Measurements from ENCODE around the gene CPXM2.

Gene CPXM2

DNA sequence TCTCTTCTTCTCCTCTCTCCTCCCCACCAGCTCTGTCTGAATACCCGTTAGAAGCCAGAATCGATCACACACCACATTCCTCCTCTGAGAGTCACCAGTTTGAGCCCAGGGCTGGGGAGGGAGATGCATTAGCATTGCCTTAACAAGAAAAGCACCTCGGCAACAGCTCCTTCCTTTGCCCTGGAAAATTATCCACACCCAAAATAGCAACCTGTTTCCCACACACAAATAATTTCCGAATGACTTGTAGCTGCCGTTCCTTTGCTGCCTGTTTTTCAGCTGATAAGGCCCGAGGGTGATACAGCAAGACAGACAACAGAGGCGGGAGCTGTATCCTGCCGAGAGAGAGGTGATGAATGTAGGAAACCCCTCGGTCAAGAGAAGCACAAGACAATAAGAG is 91.3 kb downstream of the CPXM2 start:
- Mint-ChIP-seq H3K9me3 (peaks cover 0 to 4% of the 10 kb centered on the region in 2 donors), H3K4me3 (no peak overlapping the region), H3K27me3 (peaks cover 16 to 30% of the 10 kb centered on the region in 2 donors), H3K27ac (no peak overlapping the region), H3K36me3 (no peaks in the 10 kb centered on the region), H3K4me1 (peaks cover 0 to 10% of the 10 kb centered on the region in 2 donors)
- ATAC-seq (replicated peaks), result no peak
- DNase-seq, result no peak

DNA sequence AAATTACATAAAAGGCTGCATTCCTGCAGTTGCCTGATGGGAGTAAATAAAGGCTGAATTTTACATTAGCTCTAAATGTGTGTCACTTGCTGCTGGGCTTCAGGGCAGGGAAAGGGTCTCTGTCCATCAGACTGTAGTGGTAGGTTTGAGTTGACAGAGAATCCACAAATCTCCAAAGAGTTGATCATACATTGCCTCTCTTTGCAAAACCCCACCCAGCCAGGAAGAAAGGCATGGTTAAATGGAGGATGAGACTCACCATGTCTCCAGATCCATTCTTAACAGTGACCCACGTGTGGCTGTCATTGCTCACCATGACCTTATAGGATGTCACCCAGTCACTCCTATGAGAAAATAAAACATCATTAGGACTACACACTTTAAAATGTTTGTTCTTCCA is 92.8 kb downstream of the CPXM2 start:
- peaks cover 13 to 24% of the 10 kb centered on the region in 2 donors for H3K27me3 Mint-ChIP-seq
- no peak overlapping the region for H3K27ac Mint-ChIP-seq
- DNase-seq (no peak), ATAC-seq (replicated peaks) (no peak)
- H3K4me1 Mint-ChIP-seq, result peaks cover 0 to 10% of the 10 kb centered on the region in 2 donors
- H3K4me3 Mint-ChIP-seq, result no peak overlapping the region
- H3K9me3 Mint-ChIP-seq, result peaks cover 0 to 4% of the 10 kb centered on the region in 2 donors
- no peaks in the 10 kb centered on the region for H3K36me3 Mint-ChIP-seq

DNA sequence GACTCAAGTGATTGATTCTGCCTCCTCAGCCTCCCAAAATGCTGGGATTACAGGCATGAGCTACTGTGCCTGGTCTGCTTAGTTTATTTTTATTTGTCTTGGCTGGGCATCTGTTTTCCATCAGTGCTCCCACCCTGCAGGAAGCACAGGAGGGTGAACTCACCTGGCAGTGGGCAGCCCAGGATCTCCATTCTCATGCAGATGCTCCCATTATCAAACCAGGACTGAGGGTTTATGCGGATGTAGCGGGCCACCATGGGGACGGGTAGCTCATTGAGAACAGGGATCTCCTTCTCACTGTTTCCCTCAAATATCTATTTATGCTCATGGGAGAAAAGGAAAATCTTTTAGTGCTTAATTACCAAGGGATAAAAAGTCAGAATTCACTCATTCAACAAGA is 93.8 kb downstream of the CPXM2 start:
- peaks cover 13 to 26% of the 10 kb centered on the region in 2 donors for H3K27me3 Mint-ChIP-seq
- ATAC-seq (replicated peaks) (no peak), DNase-seq (no peak)
- H3K36me3 Mint-ChIP-seq, result no peaks in the 10 kb centered on the region
- H3K9me3 Mint-ChIP-seq, result peaks cover 0 to 4% of the 10 kb centered on the region in 2 donors
- peaks cover 0 to 10% of the 10 kb centered on the region in 2 donors for H3K4me1 Mint-ChIP-seq
- no peak overlapping the region for H3K27ac Mint-ChIP-seq
- H3K4me3 Mint-ChIP-seq, result no peak overlapping the region

DNA sequence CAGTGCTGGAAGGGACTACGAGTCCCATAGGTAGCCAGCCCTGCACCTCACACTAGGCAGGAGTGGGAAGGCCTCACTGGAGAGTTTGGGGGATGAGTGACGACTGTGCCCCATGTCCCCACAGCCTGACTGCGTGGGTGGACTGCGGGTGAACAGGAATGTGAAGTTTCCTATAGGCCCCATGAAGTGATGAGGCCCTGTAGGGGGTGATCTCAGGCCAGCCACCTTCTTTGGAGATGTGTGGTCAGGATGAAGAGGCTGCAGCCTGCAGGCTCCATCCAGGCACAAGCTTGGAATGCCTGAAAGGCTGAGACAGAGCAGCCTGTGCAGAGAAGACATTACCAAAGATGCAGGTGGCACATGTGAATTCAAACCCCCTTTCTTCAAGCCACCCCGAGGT is 94.9 kb downstream of the CPXM2 start:
- no peak overlapping the region for H3K27ac Mint-ChIP-seq
- DNase-seq (no peak), ATAC-seq (replicated peaks) (no peak)
- no peak overlapping the region for H3K4me3 Mint-ChIP-seq
- peaks cover 0 to 2% of the 10 kb centered on the region in 2 donors for H3K9me3 Mint-ChIP-seq
- no peaks in the 10 kb centered on the region for H3K36me3 Mint-ChIP-seq
- H3K4me1 Mint-ChIP-seq, result peaks cover 0 to 10% of the 10 kb centered on the region in 2 donors
- peaks cover 18 to 25% of the 10 kb centered on the region in 2 donors for H3K27me3 Mint-ChIP-seq

DNA sequence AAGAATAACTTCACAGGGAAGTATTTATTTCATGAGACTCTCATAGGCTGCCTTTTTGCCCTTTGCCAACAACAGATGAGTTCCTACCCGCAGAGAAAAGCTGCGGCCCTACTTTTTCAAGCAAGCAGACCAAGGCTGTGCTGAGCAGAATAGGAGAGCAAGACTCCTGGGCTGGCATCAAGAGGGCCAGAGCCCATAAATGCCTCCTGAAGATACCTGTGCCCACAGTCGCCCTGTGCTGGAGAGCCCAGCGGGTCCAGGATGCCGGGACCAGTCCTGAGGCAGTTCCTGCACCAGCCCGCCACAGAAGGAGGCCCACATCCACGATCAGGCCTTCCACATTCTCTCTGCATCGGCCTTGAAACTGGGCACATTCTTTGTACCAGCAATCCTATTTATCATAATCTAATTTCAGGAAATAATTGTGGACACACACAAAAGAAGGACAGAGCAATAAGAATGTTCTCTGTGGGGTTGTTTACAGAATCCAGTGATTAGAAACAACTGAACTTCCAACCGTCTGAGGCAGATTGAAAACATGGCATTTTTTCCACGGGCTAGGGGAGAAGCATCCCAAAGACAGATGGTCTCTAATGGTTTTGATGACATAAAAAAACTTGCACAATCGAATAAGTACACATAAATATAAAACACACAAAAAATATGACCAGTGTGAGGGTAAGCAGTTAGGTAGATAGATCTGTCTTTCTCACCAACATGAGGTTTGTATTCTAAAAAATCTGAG is 95.6 kb downstream of the CPXM2 start:
- H3K36me3 Mint-ChIP-seq, result no peaks in the 10 kb centered on the region
- ATAC-seq (replicated peaks) (no peak), DNase-seq (no peak)
- peaks cover 3 to 4% of the 10 kb centered on the region in 2 donors for H3K9me3 Mint-ChIP-seq
- peaks cover 0 to 9% of the 10 kb centered on the region in 2 donors for H3K4me1 Mint-ChIP-seq
- peaks cover 17 to 25% of the 10 kb centered on the region in 2 donors for H3K27me3 Mint-ChIP-seq
- no peak overlapping the region for H3K27ac Mint-ChIP-seq
- H3K4me3 Mint-ChIP-seq, result no peak overlapping the region

DNA sequence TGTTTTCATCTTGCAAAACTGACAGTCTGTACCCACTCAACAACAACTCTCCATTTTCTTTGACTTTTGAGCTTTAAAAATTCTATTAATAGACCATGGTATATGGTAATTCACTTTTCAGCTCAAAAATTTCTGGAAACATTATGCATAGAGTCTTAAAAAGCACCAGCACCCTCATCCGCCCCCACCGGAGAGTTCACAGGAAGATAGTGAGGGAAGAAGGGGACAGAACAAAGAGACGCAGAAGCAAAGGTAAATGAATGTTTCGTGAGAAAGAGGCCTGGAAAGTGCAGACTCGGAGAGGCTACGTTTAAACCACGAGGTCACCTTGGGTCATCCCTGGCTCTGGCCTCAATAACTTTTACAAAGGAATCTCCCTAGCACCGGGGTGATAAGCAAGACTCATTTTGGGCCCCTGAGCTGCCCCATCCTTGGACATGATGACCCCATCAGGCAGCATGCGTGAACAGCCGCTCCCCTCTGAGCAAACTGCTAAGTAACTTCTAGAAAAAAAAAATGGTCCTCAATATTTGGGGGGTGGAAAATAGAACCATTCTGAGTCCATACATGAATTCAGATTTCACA is 96.3 kb downstream of the CPXM2 start:
- Mint-ChIP-seq H3K4me3 (no peak overlapping the region), H3K9me3 (peaks cover 3 to 11% of the 10 kb centered on the region in 2 donors), H3K4me1 (peaks cover 0 to 2% of the 10 kb centered on the region in 2 donors), H3K27ac (no peak overlapping the region), H3K36me3 (no peaks in the 10 kb centered on the region), H3K27me3 (peaks cover 19 to 30% of the 10 kb centered on the region in 2 donors)
- no peak for DNase-seq
- no peak for ATAC-seq (replicated peaks)

DNA sequence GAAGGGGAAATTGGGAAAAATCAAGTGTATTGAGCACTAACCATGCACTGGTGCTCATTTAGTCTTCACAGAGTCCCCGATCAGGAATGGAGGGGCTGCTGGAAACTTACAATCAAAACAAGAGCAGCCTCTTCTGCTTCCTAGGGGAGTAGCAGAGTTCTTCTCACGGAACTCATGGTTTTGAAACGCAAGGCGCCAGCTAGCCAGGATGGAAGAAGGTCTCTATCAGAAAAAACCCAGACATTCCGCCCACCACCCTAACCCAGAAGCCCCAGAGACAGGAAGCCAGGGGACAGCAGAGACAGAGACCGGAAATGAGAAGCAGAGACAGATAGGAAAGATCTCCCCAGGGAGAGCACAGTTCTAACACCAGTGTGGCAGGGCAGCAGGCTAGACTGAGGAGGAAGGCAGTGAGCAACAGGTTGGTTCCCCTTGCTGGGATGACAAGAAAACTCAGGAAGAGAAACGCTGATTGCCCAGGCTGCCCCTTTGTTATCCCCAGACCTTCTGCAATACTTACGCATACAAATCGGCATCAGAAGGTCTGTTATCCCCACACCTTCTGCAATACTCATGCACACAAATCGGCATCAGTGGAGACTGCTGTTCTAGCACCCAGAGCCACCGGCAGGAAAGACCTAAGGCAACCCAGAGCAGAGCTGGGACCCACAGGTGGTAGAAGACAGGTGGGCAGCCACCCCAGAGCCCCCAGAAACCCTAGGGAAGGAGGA is 99.2 kb downstream of the CPXM2 start:
- Mint-ChIP-seq H3K27me3 (peaks cover 21 to 23% of the 10 kb centered on the region in 2 donors), H3K27ac (no peak overlapping the region), H3K36me3 (no peaks in the 10 kb centered on the region), H3K4me3 (no peak overlapping the region), H3K9me3 (peaks cover 6 to 14% of the 10 kb centered on the region in 2 donors), H3K4me1 (no peaks in the 10 kb centered on the region)
- no peak for DNase-seq
- no peak for ATAC-seq (replicated peaks)

DNA sequence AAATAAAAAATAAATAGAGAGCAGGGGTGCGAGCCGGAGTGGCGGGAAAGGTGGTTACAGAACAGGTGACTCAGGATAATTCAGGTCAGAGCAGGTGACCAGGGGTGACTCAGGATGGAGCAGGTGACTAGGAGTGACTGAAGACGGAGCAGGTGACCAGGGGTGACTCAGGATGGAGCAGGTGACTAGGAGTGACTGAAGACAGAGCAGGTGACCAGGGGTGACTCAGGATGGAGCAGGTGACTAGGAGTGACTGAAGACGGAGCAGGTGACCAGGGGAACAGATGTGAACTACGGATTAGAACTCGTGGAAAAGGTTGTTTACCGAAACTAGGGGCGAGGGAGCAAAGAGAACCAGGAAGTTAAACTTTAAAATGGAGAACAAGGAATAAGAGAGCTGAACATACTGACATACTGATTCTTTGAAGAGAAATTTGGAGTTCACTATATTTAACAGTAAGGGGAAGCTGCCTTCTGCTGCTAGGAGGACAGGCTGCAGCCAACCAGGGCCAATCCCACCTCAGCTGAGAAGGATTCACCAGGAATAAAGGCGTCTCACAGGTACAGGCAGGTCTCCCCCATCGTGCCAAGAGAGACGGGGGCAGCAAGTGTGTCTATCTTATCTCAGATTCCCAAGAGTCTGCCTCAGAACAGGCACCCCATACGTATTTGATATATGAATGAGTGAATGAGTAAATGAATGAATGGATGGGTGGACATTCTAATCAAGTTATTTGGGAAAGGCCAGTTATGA is 101.3 kb downstream of the CPXM2 start:
- Mint-ChIP-seq H3K27ac (no peak overlapping the region), H3K4me1 (no peaks in the 10 kb centered on the region), H3K36me3 (no peaks in the 10 kb centered on the region), H3K4me3 (no peak overlapping the region), H3K9me3 (peaks cover 6 to 14% of the 10 kb centered on the region in 2 donors), H3K27me3 (peaks cover 32 to 34% of the 10 kb centered on the region in 2 donors)
- ATAC-seq (replicated peaks) (no peak), DNase-seq (no peak)

DNA sequence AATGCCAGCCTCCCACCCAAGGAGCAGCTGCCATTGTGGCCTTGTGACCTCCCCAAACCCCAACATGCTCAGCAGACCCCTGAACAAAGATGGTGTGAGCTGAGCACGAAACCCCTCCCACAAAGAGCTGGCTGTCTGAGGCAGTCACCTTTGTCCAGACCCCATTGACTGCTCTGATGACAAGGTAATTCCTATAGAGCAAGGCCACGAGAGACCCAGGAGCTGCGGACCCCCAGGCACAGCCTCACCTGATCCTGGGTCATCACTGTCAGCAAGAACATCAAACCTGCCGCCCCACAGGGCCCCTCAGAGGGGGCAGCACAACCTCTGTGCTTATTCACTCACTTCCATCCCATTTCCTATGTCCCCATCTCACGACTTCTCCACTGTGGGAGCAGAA is 102.6 kb downstream of the CPXM2 start:
- Mint-ChIP-seq H3K4me1 (no peaks in the 10 kb centered on the region), H3K36me3 (no peaks in the 10 kb centered on the region), H3K4me3 (no peak overlapping the region), H3K27me3 (peaks cover 42 to 46% of the 10 kb centered on the region in 2 donors), H3K27ac (no peak overlapping the region), H3K9me3 (peaks cover 6 to 14% of the 10 kb centered on the region in 2 donors)
- ATAC-seq (replicated peaks), result no peak
- no peak for DNase-seq

DNA sequence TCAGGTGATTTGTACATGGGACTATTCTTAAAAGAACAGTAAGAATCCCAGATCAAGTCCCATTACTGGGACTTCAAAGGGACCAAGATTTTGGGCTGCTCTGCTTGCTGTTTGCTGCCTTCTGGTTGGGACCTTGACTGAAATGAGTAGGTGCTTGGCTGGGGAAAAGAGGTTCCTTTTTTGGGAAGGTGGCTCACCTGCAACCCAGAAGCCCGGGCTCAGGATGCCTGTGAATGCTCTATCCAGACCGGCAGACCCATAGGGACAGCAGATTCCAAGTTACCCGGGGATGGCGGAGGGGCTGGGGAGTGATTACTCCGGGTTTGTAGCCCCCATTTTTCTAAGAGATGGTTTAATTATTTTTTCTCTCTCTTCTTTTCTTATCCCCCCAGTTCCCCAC is 104.0 kb downstream of the CPXM2 start:
- H3K4me1 Mint-ChIP-seq, result no peaks in the 10 kb centered on the region
- H3K27ac Mint-ChIP-seq, result no peak overlapping the region
- no peaks in the 10 kb centered on the region for H3K36me3 Mint-ChIP-seq
- DNase-seq (no peak), ATAC-seq (replicated peaks) (no peak)
- no peak overlapping the region for H3K4me3 Mint-ChIP-seq
- peaks cover 49 to 55% of the 10 kb centered on the region in 2 donors for H3K27me3 Mint-ChIP-seq
- peaks cover 6 to 14% of the 10 kb centered on the region in 2 donors for H3K9me3 Mint-ChIP-seq

DNA sequence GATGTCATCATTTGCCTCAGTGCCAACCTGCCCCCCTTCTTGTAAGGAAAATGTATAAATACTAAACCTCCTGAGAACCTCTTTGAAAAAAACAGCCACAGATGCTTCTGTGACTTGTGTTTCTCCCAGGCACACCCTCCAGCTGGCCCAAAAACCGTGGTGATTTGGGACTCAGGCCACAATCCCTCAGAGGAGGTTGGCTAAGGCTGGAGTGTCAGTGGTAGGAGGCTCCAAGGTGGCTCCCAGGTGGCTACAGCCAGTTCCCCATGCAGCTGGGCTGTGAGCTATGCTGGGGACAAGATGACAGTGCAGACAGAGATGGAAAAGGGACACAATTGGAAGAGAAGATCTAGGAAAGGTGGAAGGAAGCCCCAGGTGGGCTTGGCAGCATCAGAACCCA is 104.7 kb downstream of the CPXM2 start:
- DNase-seq (no peak), ATAC-seq (replicated peaks) (no peak)
- Mint-ChIP-seq H3K9me3 (peaks cover 6 to 14% of the 10 kb centered on the region in 2 donors), H3K36me3 (no peaks in the 10 kb centered on the region), H3K4me3 (no peak overlapping the region), H3K27ac (no peak overlapping the region), H3K4me1 (no peaks in the 10 kb centered on the region), H3K27me3 (peaks cover 45 to 53% of the 10 kb centered on the region in 2 donors)

DNA sequence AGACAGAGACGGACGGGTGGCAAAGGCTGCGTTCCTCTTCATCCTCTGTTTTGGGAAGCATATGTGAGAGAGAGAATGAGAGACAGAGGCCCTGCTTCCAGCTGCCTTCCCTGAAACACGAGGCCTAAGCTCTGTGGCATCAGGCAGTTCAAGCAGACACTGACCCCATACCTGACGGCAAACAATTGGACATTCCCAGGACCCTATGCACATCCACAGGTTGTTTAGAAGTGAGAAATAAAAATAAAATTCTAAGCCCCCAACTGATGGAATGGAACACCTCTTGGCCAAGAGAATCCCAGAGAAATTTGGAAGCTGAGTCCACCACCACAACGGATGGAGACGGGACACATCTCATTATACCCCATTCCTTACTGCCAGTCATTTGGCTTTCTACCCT is 105.3 kb downstream of the CPXM2 start:
- DNase-seq, result no peak
- Mint-ChIP-seq H3K36me3 (no peaks in the 10 kb centered on the region), H3K27me3 (peaks cover 44 to 56% of the 10 kb centered on the region in 2 donors), H3K9me3 (peaks cover 4 to 11% of the 10 kb centered on the region in 2 donors), H3K4me3 (no peak overlapping the region), H3K27ac (no peak overlapping the region), H3K4me1 (no peaks in the 10 kb centered on the region)
- ATAC-seq (replicated peaks), result no peak

DNA sequence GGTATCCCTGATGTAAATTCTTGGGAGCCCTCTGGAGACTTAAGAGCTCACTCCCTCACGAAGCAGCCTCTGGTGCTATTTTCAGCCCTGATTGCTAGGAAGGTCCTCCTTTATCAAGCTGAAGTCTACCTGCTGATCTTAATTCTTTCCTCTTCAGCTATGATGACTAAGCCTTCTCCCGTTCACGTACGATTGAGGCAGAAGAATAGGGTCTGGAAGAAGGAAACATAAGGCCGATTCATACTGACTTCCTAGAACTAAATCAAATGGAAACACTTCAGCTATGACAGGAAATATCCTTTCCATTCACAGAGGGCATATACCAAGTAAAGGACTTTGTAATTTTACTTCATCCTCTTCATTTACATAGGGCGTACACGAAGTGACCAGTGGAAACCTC is 107.0 kb downstream of the CPXM2 start:
- Mint-ChIP-seq H3K4me3 (no peak overlapping the region), H3K9me3 (no peaks in the 10 kb centered on the region), H3K27ac (no peak overlapping the region), H3K4me1 (no peaks in the 10 kb centered on the region), H3K36me3 (no peaks in the 10 kb centered on the region), H3K27me3 (peaks cover 49 to 56% of the 10 kb centered on the region in 2 donors)
- no peak for ATAC-seq (replicated peaks)
- no peak for DNase-seq

DNA sequence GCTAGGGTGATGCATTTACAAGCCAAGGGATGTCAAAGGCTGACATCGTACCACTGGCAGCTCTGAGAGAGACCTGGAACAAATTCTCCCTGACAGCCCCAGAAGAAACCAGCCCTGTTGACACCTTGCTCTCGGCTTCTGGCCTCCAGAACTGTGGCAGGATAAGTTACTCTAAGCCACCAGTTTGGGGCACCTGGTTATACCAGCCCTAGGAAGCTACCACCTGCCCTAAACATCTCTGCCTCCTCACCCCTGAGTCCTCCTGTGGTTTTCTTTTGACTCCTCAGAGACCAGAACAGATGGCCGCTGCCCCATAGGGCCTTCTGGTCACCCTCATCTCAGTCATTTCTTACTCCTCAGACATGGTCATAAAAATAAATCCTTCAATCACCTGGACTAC is 107.4 kb downstream of the CPXM2 start:
- no peaks in the 10 kb centered on the region for H3K36me3 Mint-ChIP-seq
- H3K27me3 Mint-ChIP-seq, result peaks cover 49 to 51% of the 10 kb centered on the region in 2 donors
- DNase-seq (no peak), ATAC-seq (replicated peaks) (no peak)
- H3K4me1 Mint-ChIP-seq, result no peaks in the 10 kb centered on the region
- H3K4me3 Mint-ChIP-seq, result no peak overlapping the region
- H3K9me3 Mint-ChIP-seq, result no peaks in the 10 kb centered on the region
- H3K27ac Mint-ChIP-seq, result no peak overlapping the region
